Ovary (tissue), 9 donors: ENCODE data around the gene SGPP1. TPM values are rescaled to one million over a fixed set of nuclear protein-coding genes. Genes with fewer than 3 reads are reported as not detected.

ENCODE experiments used
- DNase-seq, 5 donors: peaks; one replicate each; pipeline ENCODE4 v3.0.0-alpha.2; 2019 to 2020
- H3K27ac ChIP-seq, 2 donors: fragments of 200-600 bp; one replicate each; pipeline versions ENCODE4 v1.5.1 to v1.8.0; 2019 to 2022
- H3K27me3 ChIP-seq: fragments of 200-600 bp; one replicate; pipeline ENCODE4 v1.8.0; 2022
- H3K36me3 ChIP-seq: fragments of 200-600 bp; sonication (generic); one replicate; pipeline ENCODE4 v1.5.1; 2019
- H3K4me1 ChIP-seq: one replicate; pipeline ENCODE4 v1.8.1; 2013; ENCODE audit warnings: mild to moderate bottlenecking, moderate library complexity; ENCODE audit not compliant: insufficient read depth
- H3K4me3 ChIP-seq: fragments of 200-600 bp; sonication (generic); one replicate; pipeline ENCODE4 v1.5.1; 2017
- H3K9me3 ChIP-seq, 2 donors: fragments of 200-600 bp in 1 of 2; sonication (generic) in 1 of 2; one replicate each; pipeline versions ENCODE4 v1.5.1 to v1.8.1; 2013 to 2019; ENCODE audit warnings: mild to moderate bottlenecking in 1 of 2, moderate library complexity in 1 of 2
- EP300 ChIP-seq: sonication (generic); formaldehyde crosslinking; IDR thresholded peaks from one replicate; pipeline ENCODE4 v1.6.1; 2017; ENCODE audit warnings: antibody characterized with exemption
- POLR2A ChIP-seq: fragments of 450-650 bp; IDR thresholded peaks from one replicate; pipeline ENCODE4 v1.6.1; 2017; ENCODE audit warnings: antibody characterized with exemption, mild to moderate bottlenecking, moderate library complexity
- WGBS, 3 donors: extraction: QIAGEN DNeasy Blood & Tissue Kit in 1 of 3; methylation state at CpG; one replicate each; pipeline versions ENCODE4 v1.1.5 to v1.1.7; 2013 to 2017; 5-methylcytosine and 5-hydroxymethylcytosine counted together
- intact Hi-C, 4 donors: fragments of 100-400 bp; cut with DNase I; formaldehyde crosslinking; loops; one replicate each; pipeline versions ENCODE4 v1.11.0 to v1.15.1; 2022 to 2023
- polyA plus RNA-seq, 2 donors: library from polyadenylated mRNA; stranded (reverse); fragments of 200-250 nt in 1 of 2; fragments of 350-450 nt in 1 of 2; fragmentation: Illumina TruSeq in 1 of 2; extraction: RNeasy Lipid Tissue Mini Kit (QIAGEN cat#74804) in 1 of 2; gene quantifications; one replicate each; pipeline ENCODE4 v1.2.3, GENCODE V29; 2013 to 2014
- total RNA-seq, 7 donors: library from RNA; depleted of rRNA in 2 of 7; stranded (reverse); fragments of >200 nt in 2 of 7; fragmentation: NEBNext Ultra II Directional in 3 of 7; extraction: Animal tissue kit (Norgen Biotek cat#: 25700) in 3 of 7; gene quantifications; one replicate each; pipeline versions ENCODE4 v1.1.0 to v1.2.4, GENCODE V29; 2016 to 2023
- TF ChIP-seq, protein P1 (sequence below), 3 donors: fragments of 450-650 bp in 2 of 3; fragments of 200-600 bp in 1 of 3; IDR thresholded peaks; one replicate each; pipeline versions ENCODE4 v1.5.1 to v1.8.0; 2016 to 2022; ENCODE audit warnings: antibody characterized with exemption in 3 of 3, mild to moderate bottlenecking in 1 of 3
- donor health status: DM: no; HTN: no; CAD: no; lungs with moderate emphysema.
- donor health status: DM: no; HTN: no; CAD: no.
- donor health status: Bipolar disorder and iron deficiency.
- donor health status: DM: yes; HTN: yes; CAD: no.
- donor health status: DM: no; HTN: no; CAD: no.
- donor health status: DM: yes; HTN: yes; CAD: no.

The SGPP1 gene
- total and polyA plus RNA-seq, 9 donors, result 7.6 to 18.4 (median 14.4) TPM

DNA sequence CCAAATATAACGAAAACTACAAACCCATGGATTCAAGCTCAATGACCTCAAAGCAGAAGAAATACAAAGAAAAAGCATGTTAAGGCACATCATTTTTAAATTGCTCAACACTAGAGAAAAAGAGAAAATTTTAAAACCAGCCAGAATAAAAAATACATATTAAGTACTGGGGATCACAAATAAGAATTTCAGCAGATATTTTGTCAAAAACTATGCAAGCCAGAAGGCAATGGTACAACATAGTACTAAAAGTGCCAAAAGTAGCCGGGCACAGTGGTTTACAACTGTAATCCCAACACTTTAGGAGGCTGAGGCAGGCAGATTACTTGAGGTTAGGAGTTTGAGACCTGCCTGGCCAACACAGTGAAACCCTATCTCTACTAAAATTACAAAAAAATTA is 10.2 kb downstream of the SGPP1 start:
- TF ChIP-seq POLR2A, result no peak
- TF ChIP-seq, protein P1, sequence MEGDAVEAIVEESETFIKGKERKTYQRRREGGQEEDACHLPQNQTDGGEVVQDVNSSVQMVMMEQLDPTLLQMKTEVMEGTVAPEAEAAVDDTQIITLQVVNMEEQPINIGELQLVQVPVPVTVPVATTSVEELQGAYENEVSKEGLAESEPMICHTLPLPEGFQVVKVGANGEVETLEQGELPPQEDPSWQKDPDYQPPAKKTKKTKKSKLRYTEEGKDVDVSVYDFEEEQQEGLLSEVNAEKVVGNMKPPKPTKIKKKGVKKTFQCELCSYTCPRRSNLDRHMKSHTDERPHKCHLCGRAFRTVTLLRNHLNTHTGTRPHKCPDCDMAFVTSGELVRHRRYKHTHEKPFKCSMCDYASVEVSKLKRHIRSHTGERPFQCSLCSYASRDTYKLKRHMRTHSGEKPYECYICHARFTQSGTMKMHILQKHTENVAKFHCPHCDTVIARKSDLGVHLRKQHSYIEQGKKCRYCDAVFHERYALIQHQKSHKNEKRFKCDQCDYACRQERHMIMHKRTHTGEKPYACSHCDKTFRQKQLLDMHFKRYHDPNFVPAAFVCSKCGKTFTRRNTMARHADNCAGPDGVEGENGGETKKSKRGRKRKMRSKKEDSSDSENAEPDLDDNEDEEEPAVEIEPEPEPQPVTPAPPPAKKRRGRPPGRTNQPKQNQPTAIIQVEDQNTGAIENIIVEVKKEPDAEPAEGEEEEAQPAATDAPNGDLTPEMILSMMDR (IDR thresholded peaks at IDR 0.05), result no peak
- no peak for TF ChIP-seq EP300
- H3K27me3 ChIP-seq, result no peaks in the 10 kb centered on the region
- DNase-seq, result no peak
- no peak overlapping the region for H3K27ac ChIP-seq
- no peaks in the 10 kb centered on the region for H3K9me3 ChIP-seq
- no peak overlapping the region for H3K4me3 ChIP-seq
- H3K36me3 ChIP-seq, result no peaks in the 10 kb centered on the region
- 81 to 89% (median 83%) methylated on average over 2 of the region's 2 CpGs for WGBS, 3 donors
- intact Hi-C loops, result no loop called here
- no peaks in the 10 kb centered on the region for H3K4me1 ChIP-seq

DNA sequence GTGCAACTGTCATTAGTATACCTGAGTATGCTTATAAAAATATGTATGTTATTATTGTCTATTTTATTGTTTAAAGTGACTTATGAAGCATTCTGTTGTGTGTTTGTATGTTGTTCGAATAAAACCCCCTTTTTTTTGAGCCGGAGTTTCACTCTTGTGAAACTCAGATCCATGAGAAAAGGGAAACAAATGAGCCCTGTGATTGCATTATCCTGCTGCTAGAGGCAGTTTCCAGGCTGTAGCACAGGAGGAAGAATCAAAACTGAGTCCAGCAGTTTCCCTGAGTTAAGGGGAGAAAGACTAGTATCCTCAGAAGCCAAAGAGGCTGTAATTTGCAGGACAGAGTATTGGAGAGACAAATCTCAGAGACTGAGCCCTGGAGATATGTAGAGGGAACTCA is 12.5 kb downstream of the SGPP1 start:
- H3K27ac ChIP-seq, result no peak overlapping the region
- no peaks in the 10 kb centered on the region for H3K4me1 ChIP-seq
- no peak overlapping the region for H3K4me3 ChIP-seq
- WGBS, 3 donors, result 95 to 97% (median 97%) methylated on average over 2 of the region's 2 CpGs
- no peaks in the 10 kb centered on the region for H3K36me3 ChIP-seq
- TF ChIP-seq POLR2A (no peak), EP300 (no peak)
- TF ChIP-seq, protein P1 (IDR thresholded peaks at IDR 0.05), result no peak
- H3K27me3 ChIP-seq, result no peaks in the 10 kb centered on the region
- H3K9me3 ChIP-seq, result no peaks in the 10 kb centered on the region
- no peak for DNase-seq
- intact Hi-C loops, result no loop called here

DNA sequence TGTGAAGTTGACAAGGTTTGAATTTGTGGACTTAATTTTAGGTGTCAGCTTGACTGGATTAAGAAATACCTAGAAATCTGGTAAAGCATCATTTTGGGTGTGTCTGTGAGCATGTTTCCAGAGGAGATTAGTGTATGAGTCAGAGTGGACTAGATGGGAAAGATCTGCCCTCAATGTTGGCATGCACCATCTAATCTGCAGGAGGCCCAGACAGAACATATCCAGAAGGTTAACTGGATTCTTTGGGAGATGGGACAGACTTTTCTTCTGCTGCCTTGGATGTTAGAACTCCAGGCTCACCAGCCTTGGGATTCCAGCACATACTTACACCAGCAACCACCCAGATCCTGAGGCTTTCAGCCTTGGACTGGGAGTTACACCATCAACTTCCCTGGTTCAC is 14.1 kb downstream of the SGPP1 start:
- DNase-seq, result no peak
- Histone ChIP-seq H3K4me3 (no peak overlapping the region), H3K9me3 (no peaks in the 10 kb centered on the region), H3K27ac (no peak overlapping the region), H3K4me1 (no peaks in the 10 kb centered on the region), H3K27me3 (no peaks in the 10 kb centered on the region), H3K36me3 (no peaks in the 10 kb centered on the region)
- intact Hi-C loops, result no loop called here
- no peak for TF ChIP-seq EP300
- TF ChIP-seq, protein P1 (IDR thresholded peaks at IDR 0.05), result no peak
- no peak for TF ChIP-seq POLR2A

DNA sequence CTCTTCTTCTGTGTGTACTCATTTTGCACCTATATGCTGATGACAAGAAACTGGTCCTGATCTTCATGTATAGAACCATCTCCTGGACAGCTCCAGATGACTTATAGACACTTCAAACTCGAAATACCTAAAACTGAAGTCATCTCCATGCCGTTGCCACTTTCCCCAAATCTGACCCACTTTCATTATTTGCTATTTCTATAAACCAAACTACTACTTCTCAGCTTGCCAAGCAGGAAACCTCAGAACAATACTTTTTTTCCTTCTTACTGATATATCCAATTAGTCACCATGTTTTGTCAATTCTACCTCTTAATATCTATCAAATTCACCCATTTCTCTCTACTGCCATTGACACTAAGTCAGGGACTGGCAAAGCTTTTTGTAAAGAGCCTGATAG is 14.8 kb downstream of the SGPP1 start:
- Histone ChIP-seq H3K36me3 (no peaks in the 10 kb centered on the region), H3K4me3 (no peak overlapping the region), H3K27me3 (no peaks in the 10 kb centered on the region), H3K4me1 (no peaks in the 10 kb centered on the region), H3K27ac (no peak overlapping the region), H3K9me3 (no peaks in the 10 kb centered on the region)
- TF ChIP-seq EP300, result no peak
- TF ChIP-seq, protein P1 (IDR thresholded peaks at IDR 0.05), result no peak
- intact Hi-C loops, result no loop called here
- 88 to 95% (median 90%) methylated on average over 2 of the region's 2 CpGs for WGBS, 3 donors
- no peak for DNase-seq

DNA sequence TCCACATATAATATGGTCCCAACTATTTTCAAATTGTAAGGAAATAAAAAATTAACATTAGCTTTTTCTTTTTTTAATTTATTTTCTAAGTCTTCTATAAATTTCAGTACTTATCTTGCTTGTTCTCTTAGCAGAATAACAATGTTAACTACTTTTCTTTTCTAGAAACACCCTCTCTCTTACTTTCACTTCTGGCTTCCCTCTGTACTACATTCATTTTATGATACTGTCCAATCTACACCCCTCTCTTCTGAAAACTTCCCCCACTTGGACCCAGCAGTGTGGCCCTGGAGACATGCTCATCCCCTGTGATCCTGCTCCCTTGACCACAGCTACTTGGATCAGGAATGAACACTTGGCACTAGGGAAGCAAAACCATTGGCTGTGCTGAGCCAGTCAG is 15.7 kb downstream of the SGPP1 start:
- Histone ChIP-seq H3K27ac (no peak overlapping the region), H3K27me3 (no peaks in the 10 kb centered on the region), H3K9me3 (no peaks in the 10 kb centered on the region), H3K36me3 (no peaks in the 10 kb centered on the region), H3K4me1 (no peaks in the 10 kb centered on the region), H3K4me3 (no peak overlapping the region)
- no peak for DNase-seq
- intact Hi-C loops, result no loop called here
- no peak for TF ChIP-seq POLR2A
- TF ChIP-seq, protein P1 (IDR thresholded peaks at IDR 0.05), result no peak
